Neutrophil (primary cell): Measurements from ENCODE around the gene SORCS1.

Source experiments
- H3K27ac ChIP-seq: fragments of 200-600 bp; sonication (generic); 2 replicates; pipeline ENCODE4 v1.5.1; 2016; ENCODE audit warnings: mild to moderate bottlenecking, moderate library complexity
- H3K27me3 ChIP-seq: fragments of 200-600 bp; sonication (generic); 2 replicates; pipeline ENCODE4 v1.6.0; 2016; ENCODE audit warnings: mild to moderate bottlenecking
- H3K36me3 ChIP-seq: fragments of 200-600 bp; sonication (generic); 2 replicates; pipeline ENCODE4 v1.5.1; 2017
- H3K4me1 ChIP-seq, 2 experiments: fragments of 200-600 bp in 1 of 2; sonication (generic) in 1 of 2; 1 replicate in 1 of 2; 2 replicates in 1 of 2; pipeline versions ENCODE4 v1.5.1 to v1.6.1; 2013 to 2016; ENCODE audit warnings: low read depth in 1 of 2, low read length in 1 of 2, mild to moderate bottlenecking in 1 of 2, moderate library complexity in 1 of 2; ENCODE audit not compliant: control insufficient read depth in 1 of 2, insufficient read depth in 1 of 2
- H3K4me3 ChIP-seq, 2 experiments: fragments of 200-600 bp in 1 of 2; sonication (generic) in 1 of 2; 1 replicate in 1 of 2; 2 replicates in 1 of 2; pipeline ENCODE4 v1.5.1; 2013 to 2016; ENCODE audit warnings: low read depth in 1 of 2, low read length in 1 of 2, mild to moderate bottlenecking in 1 of 2, moderate library complexity in 1 of 2
- H3K9me3 ChIP-seq: fragments of 200-600 bp; sonication (generic); 2 replicates; pipeline ENCODE4 v1.5.1; 2016
- CTCF ChIP-seq: fragments of 200-600 bp; sonication (generic); IDR thresholded peaks from 2 replicates; pipeline ENCODE4 v1.5.1; 2016; ENCODE audit warnings: antibody characterized with exemption

SORCS1 gene

GRCh38 chr10:107159871-107160270, 4.6 kb downstream of the SORCS1 start:
- Histone ChIP-seq H3K4me3 (no peak overlapping the region), H3K36me3 (no peaks in the 10 kb centered on the region), H3K27ac (no peak overlapping the region), H3K9me3 (no peaks in the 10 kb centered on the region), H3K4me1 (no peaks in the 10 kb centered on the region), H3K27me3 (peaks cover 46% of the 10 kb centered on the region)
- no peak for TF ChIP-seq CTCF

- Histone ChIP-seq H3K27ac (no peak overlapping the region), H3K36me3 (no peaks in the 10 kb centered on the region), H3K27me3 (peaks cover 18% of the 10 kb centered on the region), H3K4me3 (no peak overlapping the region), H3K4me1 (no peaks in the 10 kb centered on the region), H3K9me3 (no peaks in the 10 kb centered on the region)
- no peak for TF ChIP-seq CTCF
Measured at GRCh38 chr10:107157071-107157470, 7.4 kb downstream of the SORCS1 start.

GRCh38 chr10:107152087-107152486, 12.4 kb downstream of the SORCS1 start:
- H3K4me1 ChIP-seq = no peaks in the 10 kb centered on the region
- no peak for TF ChIP-seq CTCF
- no peaks in the 10 kb centered on the region for H3K9me3 ChIP-seq
- H3K27me3 ChIP-seq = no peaks in the 10 kb centered on the region
- H3K27ac ChIP-seq = no peak overlapping the region
- H3K36me3 ChIP-seq = no peaks in the 10 kb centered on the region
- no peak overlapping the region for H3K4me3 ChIP-seq

- H3K36me3 ChIP-seq = no peaks in the 10 kb centered on the region
- TF ChIP-seq CTCF = no peak
- H3K4me1 ChIP-seq = no peaks in the 10 kb centered on the region
- H3K27me3 ChIP-seq = no peaks in the 10 kb centered on the region
- H3K4me3 ChIP-seq = no peak overlapping the region
- no peaks in the 10 kb centered on the region for H3K9me3 ChIP-seq
- no peak overlapping the region for H3K27ac ChIP-seq
Measured at GRCh38 chr10:107148906-107149305, 15.6 kb downstream of the SORCS1 start.

GRCh38 chr10:107144490-107144889, 20.0 kb downstream of the SORCS1 start:
- H3K27me3 ChIP-seq = no peaks in the 10 kb centered on the region
- H3K36me3 ChIP-seq = no peaks in the 10 kb centered on the region
- H3K4me3 ChIP-seq = no peak overlapping the region
- H3K9me3 ChIP-seq = no peaks in the 10 kb centered on the region
- no peaks in the 10 kb centered on the region for H3K4me1 ChIP-seq
- no peak overlapping the region for H3K27ac ChIP-seq
- TF ChIP-seq CTCF = no peak

GRCh38 chr10:107141524-107142061, 22.9 kb downstream of the SORCS1 start:
- H3K36me3 ChIP-seq = no peaks in the 10 kb centered on the region
- no peaks in the 10 kb centered on the region for H3K4me1 ChIP-seq
- H3K27me3 ChIP-seq = no peaks in the 10 kb centered on the region
- TF ChIP-seq CTCF = no peak
- H3K4me3 ChIP-seq = no peak overlapping the region
- no peak overlapping the region for H3K27ac ChIP-seq
- no peaks in the 10 kb centered on the region for H3K9me3 ChIP-seq
